ENCODE results near the gene LSMEM2.

The LSMEM2 gene

GRCh38 chr3:50321336-50322114, 42.6 kb downstream of the LSMEM2 start:
- H3K36me3 Mint-ChIP-seq (ENCODE audit: insufficient read depth), result peaks cover 3% of the 10 kb centered on the region
- peaks cover 52% of the 10 kb centered on the region for H3K4me1 Mint-ChIP-seq
- peak; percentile 66 for DNase-seq (ENCODE audit: low spot score in 2 of 2)
- no peaks in the 10 kb centered on the region for H3K27me3 Mint-ChIP-seq
- no peaks in the 10 kb centered on the region for H3K9me3 Mint-ChIP-seq
- peak overlapping the region; percentile 83 for H3K27ac Mint-ChIP-seq (ENCODE audit: low read depth)
- H3K4me3 Mint-ChIP-seq, result peak overlapping the region; percentile 85
- peak; percentile 63 for ATAC-seq (replicated peaks; ENCODE audit: extremely low read depth, poor library complexity, severe bottlenecking)

DNA sequence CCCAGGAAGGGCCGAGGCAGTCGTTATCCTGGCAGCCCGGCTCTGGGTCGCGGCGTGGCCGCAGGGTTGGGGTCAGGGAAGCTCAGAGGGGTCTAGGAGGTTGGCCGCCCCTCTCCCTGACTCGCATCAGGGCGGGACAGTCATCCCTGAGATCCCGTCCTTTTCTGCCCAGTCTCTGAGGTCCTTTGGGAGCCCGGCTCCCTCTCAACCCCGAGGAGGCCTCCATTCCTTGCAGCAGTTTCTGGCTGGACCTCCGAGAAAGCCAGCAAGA, 43.2 kb downstream of the LSMEM2 start:
- peak overlapping the region; percentile 83 for H3K27ac Mint-ChIP-seq (ENCODE audit: low read depth)
- H3K4me1 Mint-ChIP-seq, result peaks cover 52% of the 10 kb centered on the region
- ATAC-seq (replicated peaks; ENCODE audit: extremely low read depth, poor library complexity, severe bottlenecking), result no peak
- H3K36me3 Mint-ChIP-seq (ENCODE audit: insufficient read depth), result peaks cover 3% of the 10 kb centered on the region
- H3K27me3 Mint-ChIP-seq, result no peaks in the 10 kb centered on the region
- H3K9me3 Mint-ChIP-seq, result no peaks in the 10 kb centered on the region
- peak overlapping the region; percentile 85 for H3K4me3 Mint-ChIP-seq
- DNase-seq (ENCODE audit: low spot score in 2 of 2), result no peak

DNA sequence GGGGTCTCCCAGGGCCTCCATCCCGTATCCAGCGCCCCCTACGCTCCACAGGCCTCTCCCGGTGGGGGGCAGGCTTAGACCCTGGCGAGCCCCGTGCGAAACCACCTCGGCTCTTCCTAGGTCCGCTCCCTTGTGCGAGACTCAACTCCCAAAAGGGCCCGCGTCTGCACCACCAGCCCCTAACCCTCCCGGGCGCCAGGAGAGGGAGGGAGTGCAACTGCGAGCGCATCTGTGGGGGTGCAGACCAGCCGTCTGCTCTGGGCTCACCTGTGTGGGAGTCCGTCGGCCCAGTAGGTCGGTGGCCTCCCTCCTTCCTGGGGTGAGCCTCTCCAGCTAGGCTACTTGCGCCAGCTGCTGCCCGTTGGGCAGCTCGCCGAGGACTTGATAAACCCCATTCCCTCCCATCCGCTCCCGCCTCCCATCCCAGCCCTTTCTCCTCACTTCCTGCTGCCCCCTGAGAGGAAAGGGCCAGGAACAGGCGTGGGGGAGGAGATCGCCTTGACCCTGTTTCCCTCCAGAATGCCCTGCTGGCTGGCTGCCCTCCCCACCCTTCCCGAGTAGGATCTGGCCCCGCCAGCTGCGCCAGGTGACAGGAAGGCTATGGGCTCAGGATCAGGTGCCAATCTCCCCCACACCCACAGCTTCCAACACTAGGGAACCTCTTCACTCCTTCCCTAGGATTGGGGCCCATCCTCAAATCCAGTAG, 43.7 kb downstream of the LSMEM2 start, which contains the start of gene HYAL2:
Gene HYAL2, minus strand, starts transcription at position 360 of the 706 bp plus-strand sequence. CDS start 2,256 bp downstream, outside the sequence.
- peaks cover 55% of the 10 kb centered on the region for H3K4me1 Mint-ChIP-seq
- DNase-seq (ENCODE audit: low spot score in 2 of 2), result no peak
- H3K36me3 Mint-ChIP-seq (ENCODE audit: insufficient read depth), result peaks cover 3% of the 10 kb centered on the region
- no peaks in the 10 kb centered on the region for H3K9me3 Mint-ChIP-seq
- no peaks in the 10 kb centered on the region for H3K27me3 Mint-ChIP-seq
- peak within 1 kb of the TSS; percentile 85 for H3K4me3 Mint-ChIP-seq
- no peak for ATAC-seq (replicated peaks; ENCODE audit: extremely low read depth, poor library complexity, severe bottlenecking)
- peak within 1 kb of the TSS; percentile 83 for H3K27ac Mint-ChIP-seq (ENCODE audit: low read depth)

DNA sequence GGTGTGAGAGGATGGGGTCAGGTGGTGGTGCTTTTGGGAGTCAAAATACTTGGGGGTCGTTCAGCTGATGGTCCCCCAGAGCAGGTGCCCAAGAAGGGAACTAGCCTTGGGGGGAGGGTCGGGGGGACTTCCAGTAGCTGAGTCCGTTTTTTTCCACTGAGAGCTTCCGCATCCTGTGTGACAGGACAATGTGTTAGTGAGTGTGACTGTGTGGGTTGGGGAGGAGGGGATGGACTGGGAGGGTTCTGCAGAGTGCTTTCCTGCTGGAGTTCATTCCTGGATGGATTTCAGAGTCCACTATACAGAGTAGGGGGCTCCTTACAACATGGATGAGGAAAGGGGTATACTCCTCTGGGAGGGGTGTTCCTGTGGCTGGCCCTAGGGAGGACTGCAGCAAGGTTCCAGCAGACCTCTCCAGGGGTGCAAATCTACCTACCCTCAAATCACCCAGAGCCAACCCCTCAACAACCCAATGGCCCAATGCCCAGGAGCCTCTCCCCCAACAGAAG, 44.3 kb downstream of the LSMEM2 start:
- ATAC-seq (replicated peaks; ENCODE audit: extremely low read depth, poor library complexity, severe bottlenecking) (no peak), DNase-seq (ENCODE audit: low spot score in 2 of 2) (no peak)
- H3K4me1 Mint-ChIP-seq, result peaks cover 57% of the 10 kb centered on the region
- no peaks in the 10 kb centered on the region for H3K9me3 Mint-ChIP-seq
- no peak overlapping the region for H3K27ac Mint-ChIP-seq (ENCODE audit: low read depth)
- H3K4me3 Mint-ChIP-seq, result no peak overlapping the region
- peaks cover 5% of the 10 kb centered on the region for H3K36me3 Mint-ChIP-seq (ENCODE audit: insufficient read depth)
- no peaks in the 10 kb centered on the region for H3K27me3 Mint-ChIP-seq

DNA sequence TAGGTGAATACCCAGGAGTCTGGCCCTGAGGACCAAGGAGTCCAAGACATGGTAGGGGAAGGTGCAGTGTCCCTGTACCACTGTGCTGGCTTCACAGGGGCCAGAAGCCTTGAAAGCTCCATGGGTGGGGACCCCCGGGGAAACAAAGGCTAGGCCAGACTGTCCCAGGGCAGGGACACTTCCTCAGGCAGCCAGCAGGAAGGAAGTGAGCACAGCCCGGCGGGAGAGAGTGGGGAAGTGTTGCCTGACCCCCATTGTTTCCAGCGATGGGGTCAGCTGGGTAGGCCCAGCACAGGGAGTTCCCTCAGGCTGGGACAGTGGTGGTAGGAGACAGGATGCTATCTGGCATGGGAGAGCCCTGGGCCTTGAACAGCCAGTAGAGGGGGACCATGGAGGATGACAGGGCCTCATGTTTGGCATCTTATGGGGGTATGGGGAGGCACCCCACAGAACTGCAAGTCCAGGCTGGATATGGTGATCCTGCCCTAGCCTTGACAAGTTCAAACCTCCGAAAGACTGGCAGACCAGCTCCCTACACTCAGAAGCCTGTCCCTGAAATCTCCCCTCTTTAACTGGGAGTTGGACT, 44.8 kb downstream of the LSMEM2 start:
- no peak overlapping the region for H3K27ac Mint-ChIP-seq (ENCODE audit: low read depth)
- H3K36me3 Mint-ChIP-seq (ENCODE audit: insufficient read depth), result peaks cover 7% of the 10 kb centered on the region
- H3K4me1 Mint-ChIP-seq, result peaks cover 54% of the 10 kb centered on the region
- no peaks in the 10 kb centered on the region for H3K9me3 Mint-ChIP-seq
- H3K4me3 Mint-ChIP-seq, result no peak overlapping the region
- ATAC-seq (replicated peaks; ENCODE audit: extremely low read depth, poor library complexity, severe bottlenecking) (no peak), DNase-seq (ENCODE audit: low spot score in 2 of 2) (no peak)
- no peaks in the 10 kb centered on the region for H3K27me3 Mint-ChIP-seq

GRCh38 chr3:50324351-50325112, 45.6 kb downstream of the LSMEM2 start:
- ATAC-seq (replicated peaks; ENCODE audit: extremely low read depth, poor library complexity, severe bottlenecking), result no peak
- no peak overlapping the region for H3K4me3 Mint-ChIP-seq

DNA sequence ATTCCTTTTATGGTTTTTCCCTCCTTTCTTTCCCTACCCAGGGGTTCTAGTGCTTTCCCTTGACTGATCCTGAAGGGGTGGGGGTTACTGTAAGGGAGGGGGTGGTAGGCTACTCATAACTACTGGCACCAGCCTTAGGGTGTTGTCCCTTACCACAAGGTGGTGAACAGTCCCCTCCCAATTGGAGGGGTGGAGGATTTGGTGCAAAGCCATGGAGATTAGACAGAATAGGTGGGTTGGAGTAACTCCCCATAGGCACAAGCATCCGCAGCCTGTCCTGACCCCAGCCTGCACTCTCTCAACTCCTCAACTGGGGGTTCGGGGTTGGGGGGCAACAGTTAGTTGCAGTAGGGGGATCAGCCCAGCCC, 46.2 kb downstream of the LSMEM2 start:
- DNase-seq (ENCODE audit: low spot score in 2 of 2) (no peak), ATAC-seq (replicated peaks; ENCODE audit: extremely low read depth, poor library complexity, severe bottlenecking) (no peak)
- Mint-ChIP-seq H3K4me3 (no peak overlapping the region), H3K36me3 (ENCODE audit: insufficient read depth) (peaks cover 13% of the 10 kb centered on the region), H3K9me3 (no peaks in the 10 kb centered on the region), H3K27ac (ENCODE audit: low read depth) (peak overlapping the region; percentile 29), H3K27me3 (no peaks in the 10 kb centered on the region), H3K4me1 (peaks cover 46% of the 10 kb centered on the region)

More at GRCh38 chr3:50324351-50325112, 45.6 kb downstream of the LSMEM2 start:
- DNase-seq (ENCODE audit: low spot score in 2 of 2), result peak in 1 of 2 donors; percentile 57
- Mint-ChIP-seq H3K27me3 (no peaks in the 10 kb centered on the region), H3K27ac (ENCODE audit: low read depth) (peak overlapping the region; percentile 29), H3K9me3 (no peaks in the 10 kb centered on the region), H3K36me3 (ENCODE audit: insufficient read depth) (peaks cover 10% of the 10 kb centered on the region), H3K4me1 (peaks cover 50% of the 10 kb centered on the region)

GRCh38 chr3:50325497-50326181, 46.8 kb downstream of the LSMEM2 start:
- H3K27ac Mint-ChIP-seq (ENCODE audit: low read depth), result peak overlapping the region; percentile 55
- ATAC-seq (replicated peaks; ENCODE audit: extremely low read depth, poor library complexity, severe bottlenecking) (no peak), DNase-seq (ENCODE audit: low spot score in 2 of 2) (no peak)
- no peaks in the 10 kb centered on the region for H3K27me3 Mint-ChIP-seq
- peaks cover 41% of the 10 kb centered on the region for H3K4me1 Mint-ChIP-seq
- no peaks in the 10 kb centered on the region for H3K9me3 Mint-ChIP-seq
- peaks cover 13% of the 10 kb centered on the region for H3K36me3 Mint-ChIP-seq (ENCODE audit: insufficient read depth)
- no peak overlapping the region for H3K4me3 Mint-ChIP-seq

GRCh38 chr3:50326182-50326541, 47.3 kb downstream of the LSMEM2 start:
- Mint-ChIP-seq H3K9me3 (no peaks in the 10 kb centered on the region), H3K4me3 (peak overlapping the region; percentile 82), H3K36me3 (ENCODE audit: insufficient read depth) (peaks cover 14% of the 10 kb centered on the region), H3K4me1 (peaks cover 39% of the 10 kb centered on the region), H3K27me3 (no peaks in the 10 kb centered on the region), H3K27ac (ENCODE audit: low read depth) (peak overlapping the region; percentile 55)
- ATAC-seq (replicated peaks; ENCODE audit: extremely low read depth, poor library complexity, severe bottlenecking) (no peak), DNase-seq (ENCODE audit: low spot score in 2 of 2) (no peak)

DNA sequence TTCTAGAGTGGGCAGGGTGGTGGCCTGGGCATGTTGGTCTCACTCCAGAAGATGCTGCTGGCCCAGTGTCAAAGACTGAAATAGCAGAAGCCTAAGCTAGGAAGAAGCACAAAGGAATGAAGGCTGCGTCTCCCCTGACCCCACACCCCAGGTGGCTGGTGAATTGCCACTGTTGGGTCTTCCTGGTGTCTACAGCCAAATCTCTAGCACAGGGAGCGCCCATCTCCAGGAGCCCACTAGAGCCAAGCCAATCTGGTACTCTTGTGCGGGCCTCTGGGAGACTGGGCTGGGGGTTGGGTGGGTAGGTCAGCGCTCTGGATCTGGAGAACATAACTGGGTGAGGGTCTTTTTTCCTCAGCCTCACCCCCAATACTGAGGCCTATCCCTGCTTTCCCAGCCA, 48.2 kb downstream of the LSMEM2 start:
- no peak for ATAC-seq (replicated peaks; ENCODE audit: extremely low read depth, poor library complexity, severe bottlenecking)
- Mint-ChIP-seq H3K27me3 (no peaks in the 10 kb centered on the region), H3K4me1 (peaks cover 41% of the 10 kb centered on the region), H3K9me3 (no peaks in the 10 kb centered on the region), H3K4me3 (peak overlapping the region; percentile 82), H3K36me3 (ENCODE audit: insufficient read depth) (peaks cover 17% of the 10 kb centered on the region), H3K27ac (ENCODE audit: low read depth) (peak overlapping the region; percentile 82)
- DNase-seq (ENCODE audit: low spot score in 2 of 2), result no peak

- DNase-seq (ENCODE audit: low spot score in 2 of 2) (peak; percentile 89 to 91), ATAC-seq (replicated peaks; ENCODE audit: extremely low read depth, poor library complexity, severe bottlenecking) (peak; percentile 97)
- Mint-ChIP-seq H3K9me3 (no peaks in the 10 kb centered on the region), H3K27me3 (no peaks in the 10 kb centered on the region), H3K4me1 (peaks cover 47% of the 10 kb centered on the region), H3K27ac (ENCODE audit: low read depth) (peak within 1 kb of the TSS; percentile 82), H3K4me3 (peak within 1 kb of the TSS; percentile 82), H3K36me3 (ENCODE audit: insufficient read depth) (peaks cover 22% of the 10 kb centered on the region)
Measured at GRCh38 chr3:50327943-50328691, 49.2 kb downstream of the LSMEM2 start, which contains the start of gene TUSC2. TSS of gene TUSC2 (minus strand) at chr3:50328223. CDS start at chr3:50328099, 124 bp downstream.
